Sigmoid colon (tissue), 7 donors: ENCODE data around the gene RPL37A. TPM values are rescaled to one million over a fixed set of nuclear protein-coding genes. Genes with fewer than 3 reads are reported as not detected.

Experiments used
- DNase-seq: peaks from one replicate; pipeline ENCODE4 v3.0.0-alpha.2; 2019
- H3K27ac ChIP-seq, 4 donors: fragments of 200-600 bp; sonication (generic); one replicate each; pipeline ENCODE4 v1.5.1; 2016 to 2019; ENCODE audit warnings: mild to moderate bottlenecking in 1 of 4
- H3K27me3 ChIP-seq, 3 donors: fragments of 200-600 bp; sonication (generic); one replicate each; pipeline ENCODE4 v1.5.1; 2019; ENCODE audit warnings: mild to moderate bottlenecking in 1 of 3
- H3K36me3 ChIP-seq, 4 donors: fragments of 200-600 bp; sonication (generic); one replicate each; pipeline ENCODE4 v1.5.1; 2016 to 2019
- H3K4me1 ChIP-seq, 4 donors: fragments of 200-600 bp; sonication (generic); one replicate each; pipeline ENCODE4 v1.5.1; 2017 to 2019
- H3K4me3 ChIP-seq, 4 donors: fragments of 200-600 bp; sonication (generic); one replicate each; pipeline ENCODE4 v1.5.1; 2017 to 2019; ENCODE audit warnings: mild to moderate bottlenecking in 2 of 4, moderate library complexity in 1 of 4
- H3K9me3 ChIP-seq, 4 donors: fragments of 200-600 bp in 3 of 4; sonication (generic) in 3 of 4; one replicate each; pipeline versions ENCODE4 v1.5.1 to v1.6.1; 2013 to 2019
- EP300 ChIP-seq, 4 donors: sonication (generic); formaldehyde crosslinking; IDR thresholded peaks; one replicate each; pipeline ENCODE4 v1.6.1; 2017; ENCODE audit warnings: antibody characterized with exemption in 4 of 4
- POLR2A ChIP-seq, 2 donors: fragments of 450-650 bp; IDR thresholded peaks; one replicate each; pipeline ENCODE4 v1.6.1; 2016; ENCODE audit warnings: antibody characterized with exemption in 2 of 2, mild to moderate bottlenecking in 2 of 2, moderate library complexity in 2 of 2
- POLR2AphosphoS5 ChIP-seq, 4 donors: sonication (generic); formaldehyde crosslinking; IDR thresholded peaks; one replicate each; pipeline ENCODE4 v1.6.1; 2017; ENCODE audit warnings: antibody characterized with exemption in 4 of 4
- WGBS, 2 donors: extraction: QIAGEN DNeasy Blood & Tissue Kit; methylation state at CpG; one replicate each; pipeline ENCODE4 v1.1.7; 2013; 5-methylcytosine and 5-hydroxymethylcytosine counted together
- intact Hi-C: fragments of 100-400 bp; cut with DNase I; formaldehyde crosslinking; loops from one replicate; pipeline ENCODE4 v1.15.1; 2023
- polyA plus RNA-seq, 3 donors: library from polyadenylated mRNA; stranded (reverse); fragments of 200-250 nt; gene quantifications; one replicate each; pipeline ENCODE4 v1.2.3, GENCODE V29; 2013
- total RNA-seq, 4 donors: library from RNA; depleted of rRNA; stranded (reverse); fragments of >200 nt; gene quantifications; one replicate each; pipeline ENCODE4 v1.1.0, GENCODE V29; 2016
- TF ChIP-seq, protein P1 (sequence below), 4 experiments: fragments of 450-650 bp in 3 of 4; fragments of 200-600 bp in 1 of 4; IDR thresholded peaks; one replicate each; pipeline ENCODE4 v1.5.1; 2016 to 2019; ENCODE audit warnings: antibody characterized with exemption in 4 of 4, mild to moderate bottlenecking in 3 of 4, moderate library complexity in 2 of 4
- donor health status: healthy with polysubstance abuse.
- donor health status: Bipolar disorder and iron deficiency.
- donor health status: healthy.

RPL37A gene
- total and polyA plus RNA-seq, 7 donors: 991 to 6,789 (median 2,007) TPM

DNA sequence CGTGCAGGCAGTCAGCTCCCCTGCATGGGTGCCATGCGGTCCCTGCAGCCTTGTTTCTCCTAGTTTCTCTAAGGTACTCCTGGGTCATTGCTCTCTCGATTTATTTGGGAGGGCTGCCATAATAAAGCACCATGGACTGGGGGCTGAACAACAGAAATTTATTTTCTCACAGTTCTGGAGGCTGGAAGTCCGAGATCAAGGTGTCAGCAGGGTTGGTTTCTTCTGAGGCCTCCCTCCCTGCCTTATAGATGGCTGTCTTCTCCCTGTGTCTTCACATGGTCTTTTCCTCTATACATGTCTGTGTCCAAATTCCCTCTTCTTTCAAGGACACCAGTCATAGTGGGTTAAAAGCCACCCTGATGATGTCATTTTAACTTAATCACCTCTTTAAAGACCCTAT lies 40.5 kb downstream of the RPL37A start:
- intact Hi-C loops: no loop called here
- DNase-seq: no peak
- Histone ChIP-seq H3K9me3 (no peaks in the 10 kb centered on the region), H3K27ac (peak overlapping the region in 1 of 4 donors; percentile 83), H3K4me1 (peaks cover 0 to 37% (median 32%) of the 10 kb centered on the region in 4 donors), H3K36me3 (no peaks in the 10 kb centered on the region), H3K4me3 (no peak overlapping the region), H3K27me3 (no peaks in the 10 kb centered on the region)
- no peak for TF ChIP-seq POLR2A (IDR thresholded peaks at IDR 0.05)
- TF ChIP-seq EP300 (IDR thresholded peaks at IDR 0.05): no peak
- TF ChIP-seq, protein P1, sequence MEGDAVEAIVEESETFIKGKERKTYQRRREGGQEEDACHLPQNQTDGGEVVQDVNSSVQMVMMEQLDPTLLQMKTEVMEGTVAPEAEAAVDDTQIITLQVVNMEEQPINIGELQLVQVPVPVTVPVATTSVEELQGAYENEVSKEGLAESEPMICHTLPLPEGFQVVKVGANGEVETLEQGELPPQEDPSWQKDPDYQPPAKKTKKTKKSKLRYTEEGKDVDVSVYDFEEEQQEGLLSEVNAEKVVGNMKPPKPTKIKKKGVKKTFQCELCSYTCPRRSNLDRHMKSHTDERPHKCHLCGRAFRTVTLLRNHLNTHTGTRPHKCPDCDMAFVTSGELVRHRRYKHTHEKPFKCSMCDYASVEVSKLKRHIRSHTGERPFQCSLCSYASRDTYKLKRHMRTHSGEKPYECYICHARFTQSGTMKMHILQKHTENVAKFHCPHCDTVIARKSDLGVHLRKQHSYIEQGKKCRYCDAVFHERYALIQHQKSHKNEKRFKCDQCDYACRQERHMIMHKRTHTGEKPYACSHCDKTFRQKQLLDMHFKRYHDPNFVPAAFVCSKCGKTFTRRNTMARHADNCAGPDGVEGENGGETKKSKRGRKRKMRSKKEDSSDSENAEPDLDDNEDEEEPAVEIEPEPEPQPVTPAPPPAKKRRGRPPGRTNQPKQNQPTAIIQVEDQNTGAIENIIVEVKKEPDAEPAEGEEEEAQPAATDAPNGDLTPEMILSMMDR (IDR thresholded peaks at IDR 0.05): no peak
- no peak for TF ChIP-seq POLR2AphosphoS5 (IDR thresholded peaks at IDR 0.05)
- WGBS, 2 donors: 93 to 95% methylated on average over 4 of the region's 4 CpGs

DNA sequence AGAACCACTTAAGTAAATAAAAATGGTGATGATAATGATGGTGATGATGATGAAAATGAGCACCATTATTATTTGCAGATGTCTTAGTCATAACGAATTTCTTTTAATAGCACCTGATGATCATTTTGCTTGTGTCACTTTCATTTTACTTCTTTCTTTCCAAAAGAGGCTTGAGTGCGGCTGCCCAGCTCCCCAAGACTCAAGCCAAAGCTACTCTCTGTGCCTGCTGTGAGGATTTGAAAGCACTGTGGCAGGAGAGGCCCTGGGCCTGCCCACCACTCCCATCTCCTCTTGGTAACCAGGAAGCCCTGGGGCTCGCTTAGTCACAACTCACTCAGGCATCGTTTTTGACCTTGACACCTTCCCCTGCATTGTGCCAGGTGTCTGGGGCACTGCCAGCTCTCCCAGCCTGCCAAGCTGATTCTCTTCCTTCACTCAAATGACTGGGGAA lies 41.2 kb downstream of the RPL37A start:
- 23 to 62% methylated on average over 4 of the region's 4 CpGs for WGBS, 2 donors
- TF ChIP-seq POLR2A (IDR thresholded peaks at IDR 0.05) (no peak), EP300 (IDR thresholded peaks at IDR 0.05) (no peak), POLR2AphosphoS5 (IDR thresholded peaks at IDR 0.05) (no peak)
- TF ChIP-seq, protein P1 (IDR thresholded peaks at IDR 0.05): no peak
- Histone ChIP-seq H3K36me3 (no peaks in the 10 kb centered on the region), H3K27me3 (no peaks in the 10 kb centered on the region), H3K4me1 (peaks cover 0 to 35% (median 30%) of the 10 kb centered on the region in 4 donors), H3K4me3 (no peak overlapping the region), H3K27ac (peak overlapping the region in 2 of 4 donors; percentile 5 to 83), H3K9me3 (no peaks in the 10 kb centered on the region)
- no peak for DNase-seq
- intact Hi-C loops: no loop called here

DNA sequence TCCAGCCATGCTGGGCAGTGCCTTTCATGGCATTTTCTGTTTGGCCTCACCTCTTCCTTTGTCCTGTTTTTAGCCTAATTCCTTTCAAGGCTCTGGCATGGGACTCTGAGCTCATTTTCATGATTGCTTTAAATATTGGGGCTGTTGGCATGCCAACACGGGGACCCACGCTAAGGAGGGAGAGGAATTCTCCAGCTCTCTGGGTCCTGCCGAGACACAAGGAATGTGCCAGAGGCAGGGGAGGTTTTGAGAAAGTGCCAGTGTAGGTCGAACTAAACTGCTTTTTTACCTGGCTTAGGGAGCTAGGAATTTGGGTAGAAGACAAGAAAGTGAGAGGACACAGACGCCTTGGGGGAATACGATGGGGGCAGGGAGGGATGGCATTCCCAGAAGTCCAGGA lies 42.3 kb downstream of the RPL37A start:
- Histone ChIP-seq H3K27ac (peak overlapping the region in 2 of 4 donors; percentile 32 to 83), H3K4me3 (no peak overlapping the region), H3K9me3 (no peaks in the 10 kb centered on the region), H3K4me1 (peaks cover 0 to 24% (median 19%) of the 10 kb centered on the region in 4 donors), H3K36me3 (no peaks in the 10 kb centered on the region), H3K27me3 (no peaks in the 10 kb centered on the region)
- 84 to 90% methylated on average over 6 of the region's 6 CpGs for WGBS, 2 donors
- intact Hi-C loops: no loop called here
- TF ChIP-seq, protein P1 (IDR thresholded peaks at IDR 0.05): no peak
- no peak for TF ChIP-seq POLR2AphosphoS5 (IDR thresholded peaks at IDR 0.05)
- TF ChIP-seq EP300 (IDR thresholded peaks at IDR 0.05): no peak
- TF ChIP-seq POLR2A (IDR thresholded peaks at IDR 0.05): no peak
- DNase-seq: no peak

DNA sequence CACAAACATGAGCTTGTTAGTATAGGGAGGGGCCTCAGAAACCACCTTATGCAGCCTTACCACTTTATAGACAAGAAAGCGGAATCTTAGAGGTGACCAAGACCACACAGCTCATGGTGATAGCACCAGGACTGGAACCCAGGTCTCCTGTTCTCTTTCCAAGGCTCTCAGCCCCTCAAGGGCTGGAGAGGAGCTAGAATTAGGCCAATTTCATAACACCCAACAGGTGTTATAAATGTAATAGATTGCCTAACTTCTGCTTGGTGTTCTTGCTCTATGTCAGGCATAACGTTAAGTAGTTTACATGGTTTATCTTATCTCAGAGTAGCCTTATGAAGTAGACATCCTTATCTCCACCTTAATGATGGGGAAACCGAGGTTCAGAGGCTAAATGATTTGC lies 42.9 kb downstream of the RPL37A start:
- WGBS, 2 donors: 62 to 82% methylated on average over 3 of the region's 3 CpGs
- H3K27ac ChIP-seq: peak overlapping the region in 2 of 4 donors; percentile 32 to 83

More for the DNA sequence above, 42.9 kb downstream of the RPL37A start:
- intact Hi-C loops: no loop called here
- TF ChIP-seq, protein P1 (IDR thresholded peaks at IDR 0.05): no peak
- no peak for TF ChIP-seq POLR2A (IDR thresholded peaks at IDR 0.05)
- no peak for TF ChIP-seq POLR2AphosphoS5 (IDR thresholded peaks at IDR 0.05)
- TF ChIP-seq EP300 (IDR thresholded peaks at IDR 0.05): no peak
- no peaks in the 10 kb centered on the region for H3K36me3 ChIP-seq
- peaks cover 0 to 22% (median 16%) of the 10 kb centered on the region in 4 donors for H3K4me1 ChIP-seq
- no peaks in the 10 kb centered on the region for H3K9me3 ChIP-seq
- no peak for DNase-seq
- no peak overlapping the region for H3K4me3 ChIP-seq
- H3K27me3 ChIP-seq: no peaks in the 10 kb centered on the region
